Measurements from ENCODE around the gene CD1C.
"Not testable (repeated sequence)": the region's sequence is repeated elsewhere in the genome, so short reads cannot be mapped to it uniquely, and the experiment has no call there.

CD1C gene

DNA sequence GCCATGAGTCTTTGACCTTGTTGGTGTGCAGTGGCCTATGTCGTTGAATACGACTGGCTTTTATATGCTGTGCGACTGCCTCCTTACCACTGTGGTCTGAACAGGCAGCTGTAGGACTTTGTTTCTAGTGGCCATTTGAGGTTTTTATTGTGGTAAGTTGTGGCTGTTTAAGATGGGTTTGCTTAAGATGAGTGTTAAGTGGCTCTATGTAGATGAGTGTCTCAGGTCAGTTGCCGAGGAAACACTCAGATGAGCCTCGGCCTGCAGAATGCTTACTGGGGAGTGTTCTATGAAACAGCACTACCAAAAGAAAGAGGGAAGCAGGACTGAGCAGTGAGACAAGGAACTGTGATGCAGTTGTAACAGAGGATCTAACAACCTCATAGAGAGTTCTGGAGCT is 14.9 kb upstream of the CD1C start:
- WGBS, 2 experiments, result 82 to 87% methylated on average over 5 of the region's 5 CpGs

DNA sequence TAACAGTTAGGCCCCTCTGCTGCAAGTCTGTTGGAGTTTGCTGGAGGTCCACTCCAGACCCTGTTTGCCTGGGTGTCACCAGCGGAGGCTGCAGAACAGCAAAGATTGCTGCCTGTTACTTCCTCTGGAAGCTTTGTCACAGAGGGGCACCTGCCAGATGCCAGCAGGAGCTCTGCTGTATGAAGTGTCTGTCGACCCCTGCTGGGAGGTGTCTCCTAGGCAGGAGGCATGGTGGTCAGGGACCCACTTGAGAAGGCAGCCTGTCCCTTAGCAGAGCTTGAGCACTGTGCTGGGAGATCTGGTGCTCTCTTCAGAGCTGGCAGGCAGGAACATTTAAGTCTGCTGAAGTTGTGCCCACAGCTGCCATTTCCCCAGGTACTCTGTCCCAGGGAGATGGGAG is 7.3 kb upstream of the CD1C start:
- WGBS, 2 experiments, result 79 to 88% methylated on average over 2 of the region's 2 CpGs
- H3K9me3 ChIP-seq (ENCODE audit: control insufficient read depth, low read length); H3K36me3 ChIP-seq (ENCODE audit: control insufficient read depth, insufficient read depth, low read length); H3K27me3 ChIP-seq (ENCODE audit: control insufficient read depth, insufficient read depth, low read length, poor library complexity, severe bottlenecking); H3K27ac ChIP-seq (ENCODE audit: insufficient read depth, low read depth, low read length, poor library complexity, severe bottlenecking); H3K4me1 ChIP-seq (ENCODE audit: control insufficient read depth, insufficient read depth, low read length); H3K4me3 ChIP-seq (ENCODE audit: insufficient read depth, low read depth, low read length): not testable (repeated sequence)

More for the DNA sequence above, 14.9 kb upstream of the CD1C start:
- H3K27me3 ChIP-seq (ENCODE audit: control insufficient read depth, insufficient read depth, low read length, poor library complexity, severe bottlenecking), result no peaks in the 10 kb centered on the region
- H3K36me3 ChIP-seq (ENCODE audit: control insufficient read depth, insufficient read depth, low read length), result no peaks in the 10 kb centered on the region
- H3K4me1 ChIP-seq (ENCODE audit: control insufficient read depth, insufficient read depth, low read length), result no peaks in the 10 kb centered on the region
- H3K27ac ChIP-seq (ENCODE audit: insufficient read depth, low read depth, low read length, poor library complexity, severe bottlenecking), result no peak overlapping the region
- H3K4me3 ChIP-seq (ENCODE audit: insufficient read depth, low read depth, low read length), result no peak overlapping the region
- H3K9me3 ChIP-seq (ENCODE audit: control insufficient read depth, low read length), result no peaks in the 10 kb centered on the region

GRCh38 chr1:158283965-158284364 is 5.8 kb upstream of the CD1C start:
- Histone ChIP-seq H3K27ac (ENCODE audit: insufficient read depth, low read depth, low read length, poor library complexity, severe bottlenecking) (no peak overlapping the region), H3K9me3 (ENCODE audit: control insufficient read depth, low read length) (no peaks in the 10 kb centered on the region), H3K36me3 (ENCODE audit: control insufficient read depth, insufficient read depth, low read length) (no peaks in the 10 kb centered on the region), H3K4me1 (ENCODE audit: control insufficient read depth, insufficient read depth, low read length) (no peaks in the 10 kb centered on the region), H3K27me3 (ENCODE audit: control insufficient read depth, insufficient read depth, low read length, poor library complexity, severe bottlenecking) (no peaks in the 10 kb centered on the region), H3K4me3 (ENCODE audit: insufficient read depth, low read depth, low read length) (no peak overlapping the region)
- 70 to 76% methylated on average over 2 of the region's 2 CpGs for WGBS, 2 experiments

DNA sequence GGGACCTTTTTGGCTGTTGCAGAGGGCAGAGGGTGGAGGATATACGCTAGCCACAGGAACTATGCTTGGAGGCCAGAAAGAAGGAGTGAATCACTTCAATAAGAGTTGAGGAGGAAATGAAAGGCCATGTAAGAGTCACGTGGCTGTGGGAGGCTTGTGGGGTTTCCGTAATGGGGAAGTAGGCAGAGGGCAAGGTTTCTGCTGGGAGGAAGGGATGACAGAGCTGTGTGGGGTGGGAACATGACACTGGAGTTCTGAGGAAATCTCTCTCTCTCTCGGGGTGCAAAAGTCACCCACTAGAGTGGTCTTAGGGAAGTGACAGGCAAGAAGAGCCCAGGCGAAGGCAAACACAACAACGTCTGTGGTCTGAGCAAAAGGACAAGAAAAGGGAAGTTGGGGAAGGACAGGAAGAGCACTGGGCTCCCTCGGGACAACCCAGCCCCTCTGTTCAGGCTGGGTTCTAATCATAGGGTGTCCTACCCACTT is 3.9 kb upstream of the CD1C start:
- no peaks in the 10 kb centered on the region for H3K36me3 ChIP-seq (ENCODE audit: control insufficient read depth, insufficient read depth, low read length)
- no peak overlapping the region for H3K27ac ChIP-seq (ENCODE audit: insufficient read depth, low read depth, low read length, poor library complexity, severe bottlenecking)
- no peak overlapping the region for H3K4me3 ChIP-seq (ENCODE audit: insufficient read depth, low read depth, low read length)
- H3K4me1 ChIP-seq (ENCODE audit: control insufficient read depth, insufficient read depth, low read length), result no peaks in the 10 kb centered on the region
- no peaks in the 10 kb centered on the region for H3K9me3 ChIP-seq (ENCODE audit: control insufficient read depth, low read length)
- 87 to 88% methylated on average over 7 of the region's 7 CpGs for WGBS, 2 experiments
- H3K27me3 ChIP-seq (ENCODE audit: control insufficient read depth, insufficient read depth, low read length, poor library complexity, severe bottlenecking), result no peaks in the 10 kb centered on the region

DNA sequence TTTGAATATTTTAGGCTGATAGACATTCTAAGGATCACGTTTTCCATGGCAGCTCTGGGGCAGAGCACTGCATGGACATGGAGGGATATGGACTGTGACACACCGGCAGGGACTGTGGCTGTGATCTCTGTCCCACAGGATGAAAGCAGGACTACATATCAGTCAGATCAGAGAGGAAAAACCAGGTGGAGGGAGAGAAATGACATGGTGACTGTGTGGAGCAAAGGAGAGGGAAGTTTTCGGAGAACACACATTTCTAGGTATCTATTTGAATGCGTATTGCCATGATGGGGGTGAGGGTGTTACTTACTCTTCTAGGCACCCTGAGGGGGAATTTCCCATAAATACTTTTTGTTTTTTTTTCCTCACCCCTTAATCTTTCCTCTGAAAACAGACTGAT is 3.2 kb upstream of the CD1C start:
- no peak overlapping the region for H3K4me3 ChIP-seq (ENCODE audit: insufficient read depth, low read depth, low read length)
- no peaks in the 10 kb centered on the region for H3K27me3 ChIP-seq (ENCODE audit: control insufficient read depth, insufficient read depth, low read length, poor library complexity, severe bottlenecking)
- H3K9me3 ChIP-seq (ENCODE audit: control insufficient read depth, low read length), result no peaks in the 10 kb centered on the region
- no peaks in the 10 kb centered on the region for H3K36me3 ChIP-seq (ENCODE audit: control insufficient read depth, insufficient read depth, low read length)
- no peak overlapping the region for H3K27ac ChIP-seq (ENCODE audit: insufficient read depth, low read depth, low read length, poor library complexity, severe bottlenecking)
- H3K4me1 ChIP-seq (ENCODE audit: control insufficient read depth, insufficient read depth, low read length), result no peaks in the 10 kb centered on the region
- WGBS, 2 experiments, result 87 to 92% methylated on average over 3 to 4 of the region's 4 CpGs

- Histone ChIP-seq H3K9me3 (ENCODE audit: control insufficient read depth, low read length) (no peaks in the 10 kb centered on the region), H3K27ac (ENCODE audit: insufficient read depth, low read depth, low read length, poor library complexity, severe bottlenecking) (no peak overlapping the region), H3K4me1 (ENCODE audit: control insufficient read depth, insufficient read depth, low read length) (no peaks in the 10 kb centered on the region), H3K4me3 (ENCODE audit: insufficient read depth, low read depth, low read length) (no peak overlapping the region), H3K27me3 (ENCODE audit: control insufficient read depth, insufficient read depth, low read length, poor library complexity, severe bottlenecking) (no peaks in the 10 kb centered on the region), H3K36me3 (ENCODE audit: control insufficient read depth, insufficient read depth, low read length) (no peaks in the 10 kb centered on the region)
- WGBS, 2 experiments, result 100% methylated on average over 1 of the region's 1 CpG
Measured at GRCh38 chr1:158286941-158287346, 2.8 kb upstream of the CD1C start.

- Histone ChIP-seq H3K36me3 (ENCODE audit: control insufficient read depth, insufficient read depth, low read length) (no peaks in the 10 kb centered on the region), H3K4me3 (ENCODE audit: insufficient read depth, low read depth, low read length) (no peak overlapping the region), H3K27ac (ENCODE audit: insufficient read depth, low read depth, low read length, poor library complexity, severe bottlenecking) (no peak overlapping the region), H3K27me3 (ENCODE audit: control insufficient read depth, insufficient read depth, low read length, poor library complexity, severe bottlenecking) (no peaks in the 10 kb centered on the region), H3K4me1 (ENCODE audit: control insufficient read depth, insufficient read depth, low read length) (no peaks in the 10 kb centered on the region), H3K9me3 (ENCODE audit: control insufficient read depth, low read length) (no peaks in the 10 kb centered on the region)
- WGBS, 2 experiments, result 95 to 98% methylated on average over 5 of the region's 5 CpGs
Measured at GRCh38 chr1:158290321-158290844, 660 bp downstream of the CD1C start.

DNA sequence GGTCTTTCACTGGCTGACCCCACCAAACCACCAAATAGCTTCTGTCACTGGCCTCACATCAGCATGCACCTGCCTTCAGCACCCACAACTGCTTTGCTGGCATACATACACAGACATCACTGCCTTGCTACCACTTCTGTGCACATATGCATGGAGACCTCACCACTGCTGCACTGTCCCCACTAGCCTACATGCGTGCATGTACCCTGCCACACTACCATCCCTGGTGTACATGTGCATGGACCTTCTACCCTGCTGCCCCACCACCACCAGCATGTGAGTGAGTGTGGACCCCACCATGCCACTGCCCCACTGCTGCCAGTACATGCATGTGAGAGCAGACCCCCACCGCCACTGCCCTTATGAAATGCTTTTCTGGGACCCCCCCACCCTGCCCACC is 6.1 kb downstream of the CD1C start:
- Histone ChIP-seq H3K4me1 (ENCODE audit: control insufficient read depth, insufficient read depth, low read length) (no peaks in the 10 kb centered on the region), H3K27ac (ENCODE audit: insufficient read depth, low read depth, low read length, poor library complexity, severe bottlenecking) (no peak overlapping the region), H3K27me3 (ENCODE audit: control insufficient read depth, insufficient read depth, low read length, poor library complexity, severe bottlenecking) (no peaks in the 10 kb centered on the region), H3K36me3 (ENCODE audit: control insufficient read depth, insufficient read depth, low read length) (no peaks in the 10 kb centered on the region), H3K4me3 (ENCODE audit: insufficient read depth, low read depth, low read length) (no peak overlapping the region), H3K9me3 (ENCODE audit: control insufficient read depth, low read length) (no peaks in the 10 kb centered on the region)
- WGBS, 2 experiments, result 91 to 94% methylated on average over 2 of the region's 2 CpGs

DNA sequence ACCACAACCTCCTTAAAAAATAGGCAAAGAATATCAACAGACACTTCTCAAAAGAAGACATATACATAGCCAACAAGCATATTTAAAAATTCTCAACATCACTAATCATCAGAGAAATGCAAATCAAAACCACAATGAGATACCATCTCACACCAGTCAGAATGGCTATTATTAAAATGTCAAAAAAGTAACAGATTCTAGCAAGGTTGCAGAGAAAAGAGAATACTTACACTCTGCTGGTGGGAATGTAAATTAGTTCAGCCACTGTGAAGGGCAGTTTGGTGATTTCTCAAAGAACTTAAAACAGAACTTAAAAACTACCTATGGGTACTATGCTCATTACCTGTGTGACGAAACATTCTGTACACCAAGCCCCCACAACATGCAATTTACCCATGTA is 20.9 kb downstream of the CD1C start:
- Histone ChIP-seq H3K4me1 (ENCODE audit: control insufficient read depth, insufficient read depth, low read length) (no peaks in the 10 kb centered on the region), H3K9me3 (ENCODE audit: control insufficient read depth, low read length) (no peaks in the 10 kb centered on the region), H3K36me3 (ENCODE audit: control insufficient read depth, insufficient read depth, low read length) (no peaks in the 10 kb centered on the region), H3K27me3 (ENCODE audit: control insufficient read depth, insufficient read depth, low read length, poor library complexity, severe bottlenecking) (no peaks in the 10 kb centered on the region), H3K4me3 (ENCODE audit: insufficient read depth, low read depth, low read length) (no peak overlapping the region), H3K27ac (ENCODE audit: insufficient read depth, low read depth, low read length, poor library complexity, severe bottlenecking) (no peak overlapping the region)
- 95 to 100% methylated on average over 1 of the region's 1 CpG for WGBS, 2 experiments

DNA sequence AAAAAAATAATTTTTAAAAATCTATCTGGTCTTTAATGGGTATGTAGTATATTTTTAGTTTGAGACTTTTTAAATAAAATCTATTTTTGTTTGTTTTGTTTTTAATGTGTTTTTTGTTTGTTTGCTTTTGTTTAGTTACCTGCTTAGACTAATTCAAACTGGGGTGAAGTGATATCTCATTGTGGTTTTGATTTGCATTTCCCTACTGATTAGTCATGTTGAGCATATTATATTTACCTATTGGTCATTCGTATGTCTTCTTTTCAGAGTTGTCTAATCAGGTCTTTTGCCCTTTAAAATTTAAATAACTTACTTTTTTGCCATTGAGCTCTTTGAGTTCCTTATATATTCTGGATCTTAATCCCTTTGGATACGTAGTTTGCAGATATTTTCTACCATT is 21.3 kb downstream of the CD1C start:
- Histone ChIP-seq H3K27ac (ENCODE audit: insufficient read depth, low read depth, low read length, poor library complexity, severe bottlenecking) (no peak overlapping the region), H3K4me1 (ENCODE audit: control insufficient read depth, insufficient read depth, low read length) (no peaks in the 10 kb centered on the region), H3K27me3 (ENCODE audit: control insufficient read depth, insufficient read depth, low read length, poor library complexity, severe bottlenecking) (no peaks in the 10 kb centered on the region), H3K4me3 (ENCODE audit: insufficient read depth, low read depth, low read length) (no peak overlapping the region), H3K9me3 (ENCODE audit: control insufficient read depth, low read length) (no peaks in the 10 kb centered on the region), H3K36me3 (ENCODE audit: control insufficient read depth, insufficient read depth, low read length) (no peaks in the 10 kb centered on the region)
- WGBS, 2 experiments, result 100% methylated on average over 1 to 2 of the region's 2 CpGs

DNA sequence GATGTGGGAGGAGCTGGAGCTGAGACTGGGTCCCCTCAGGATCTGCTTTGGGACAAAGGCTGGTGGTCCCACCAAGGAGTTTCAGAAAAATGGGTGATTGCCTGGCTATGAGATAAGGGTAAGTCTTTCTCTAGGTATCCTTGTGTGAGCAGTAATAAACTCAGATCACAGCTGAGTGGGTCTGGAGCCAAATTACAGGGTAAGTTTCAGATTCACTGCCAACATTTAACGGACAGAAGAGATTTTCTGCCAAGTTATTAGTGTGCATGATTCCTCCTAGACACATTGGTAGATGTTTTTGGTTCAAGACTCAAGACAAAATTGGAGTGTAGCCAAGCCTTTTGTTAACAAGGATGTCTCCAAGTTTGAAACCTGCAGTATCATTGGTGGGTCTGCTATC is 34.1 kb downstream of the CD1C start:
- H3K9me3 ChIP-seq (ENCODE audit: control insufficient read depth, low read length), result no peaks in the 10 kb centered on the region
- H3K4me3 ChIP-seq (ENCODE audit: insufficient read depth, low read depth, low read length), result no peak overlapping the region
- 94 to 97% methylated on average over 1 of the region's 1 CpG for WGBS, 2 experiments
- no peaks in the 10 kb centered on the region for H3K36me3 ChIP-seq (ENCODE audit: control insufficient read depth, insufficient read depth, low read length)
- H3K27ac ChIP-seq (ENCODE audit: insufficient read depth, low read depth, low read length, poor library complexity, severe bottlenecking), result no peak overlapping the region
- no peaks in the 10 kb centered on the region for H3K27me3 ChIP-seq (ENCODE audit: control insufficient read depth, insufficient read depth, low read length, poor library complexity, severe bottlenecking)
- H3K4me1 ChIP-seq (ENCODE audit: control insufficient read depth, insufficient read depth, low read length), result no peaks in the 10 kb centered on the region

Data from ectodermal cell (in vitro differentiated cells).